Upper lobe of right lung (tissue), 1 donor: ENCODE measurements around the gene DDO. TPM values are rescaled to one million over a fixed set of nuclear protein-coding genes. Genes with fewer than 3 reads are reported as not detected.

ENCODE experiments used
- ATAC-seq: fragments of 200-7000 bp; cut with Tn5 transposase; one replicate; pipeline ENCODE4 v1.9.1; 2020; ENCODE audit warnings: mild to moderate bottlenecking, moderate library complexity
- DNase-seq: peaks from one replicate; pipeline ENCODE4 v3.0.0-alpha.2; 2020
- H3K27ac ChIP-seq: fragments of 200-600 bp; one replicate; pipeline ENCODE4 v1.8.0; 2022
- H3K27me3 ChIP-seq: fragments of 200-600 bp; one replicate; pipeline ENCODE4 v1.8.0; 2022; ENCODE audit warnings: mild to moderate bottlenecking
- H3K36me3 ChIP-seq: fragments of 200-600 bp; one replicate; pipeline ENCODE4 v1.8.0; 2022
- H3K4me1 ChIP-seq: fragments of 200-600 bp; one replicate; pipeline ENCODE4 v1.8.0; 2022
- H3K4me3 ChIP-seq: fragments of 200-600 bp; one replicate; pipeline ENCODE4 v1.8.0; 2022; ENCODE audit warnings: mild to moderate bottlenecking
- H3K9me3 ChIP-seq: fragments of 200-600 bp; one replicate; pipeline ENCODE4 v1.8.0; 2022
- CTCF ChIP-seq: fragments of 200-600 bp; IDR thresholded peaks from one replicate; pipeline ENCODE4 v1.8.0; 2022; ENCODE audit warnings: antibody characterized with exemption
- intact Hi-C: fragments of 100-400 bp; cut with DNase I; formaldehyde crosslinking; loops from one replicate; pipeline ENCODE4 v1.11.0; 2022
- total RNA-seq: library from RNA; stranded (reverse); fragmentation: NEBNext Ultra II Directional; extraction: Animal tissue kit (Norgen Biotek cat#: 25700); gene quantifications from one replicate; pipeline ENCODE4 v1.2.1, GENCODE V29; 2021
- donor health status: DM: no; HTN: yes; CAD: no; lungs with severe emphysema.

DDO gene
- total RNA-seq, 1 donor from 2014 or later = 7.1 TPM

GRCh38 chr6:110355727-110356126, 59.6 kb downstream of the DDO start:
- peaks cover 5% of the 10 kb centered on the region for H3K4me1 ChIP-seq
- H3K27ac ChIP-seq = no peak overlapping the region
- no peak overlapping the region for H3K4me3 ChIP-seq
- H3K9me3 ChIP-seq = no peaks in the 10 kb centered on the region
- intact Hi-C loops = no loop called here
- no peaks in the 10 kb centered on the region for H3K36me3 ChIP-seq
- ATAC-seq (no peak), DNase-seq (no peak)
- no peak for TF ChIP-seq CTCF
- H3K27me3 ChIP-seq = peaks cover 7% of the 10 kb centered on the region

GRCh38 chr6:110355022-110355421, 60.4 kb downstream of the DDO start:
- no peak for ATAC-seq
- no peak overlapping the region for H3K4me3 ChIP-seq
- peaks cover 5% of the 10 kb centered on the region for H3K4me1 ChIP-seq
- peaks cover 7% of the 10 kb centered on the region for H3K27me3 ChIP-seq
- H3K36me3 ChIP-seq = no peaks in the 10 kb centered on the region
- no peaks in the 10 kb centered on the region for H3K9me3 ChIP-seq
- no peak for TF ChIP-seq CTCF
- intact Hi-C loops = no loop called here
- DNase-seq = no peak
- no peak overlapping the region for H3K27ac ChIP-seq

- no peak for DNase-seq
- no peak for TF ChIP-seq CTCF
- intact Hi-C loops = no loop called here
- Histone ChIP-seq H3K4me1 (peaks cover 5% of the 10 kb centered on the region), H3K27me3 (peaks cover 7% of the 10 kb centered on the region), H3K27ac (no peak overlapping the region), H3K4me3 (no peak overlapping the region), H3K9me3 (no peaks in the 10 kb centered on the region), H3K36me3 (no peaks in the 10 kb centered on the region)
- ATAC-seq = no peak
These were observed 61.2 kb downstream of the DDO start for GRCh38 chr6:110354153-110354552.

- Histone ChIP-seq H3K27me3 (peaks cover 7% of the 10 kb centered on the region), H3K4me3 (no peak overlapping the region), H3K9me3 (no peaks in the 10 kb centered on the region), H3K4me1 (peaks cover 5% of the 10 kb centered on the region), H3K36me3 (no peaks in the 10 kb centered on the region), H3K27ac (peak overlapping the region; percentile 20)
- no peak for ATAC-seq
- no peak for TF ChIP-seq CTCF
- intact Hi-C loops = no loop called here
- DNase-seq = no peak
These were observed 61.8 kb downstream of the DDO start for GRCh38 chr6:110353457-110354001.

GRCh38 chr6:110352563-110353262, 62.7 kb downstream of the DDO start:
- DNase-seq (no peak), ATAC-seq (no peak)
- Histone ChIP-seq H3K27ac (peak overlapping the region; percentile 20), H3K9me3 (no peaks in the 10 kb centered on the region), H3K36me3 (no peaks in the 10 kb centered on the region), H3K4me3 (no peak overlapping the region), H3K4me1 (peaks cover 5% of the 10 kb centered on the region), H3K27me3 (peaks cover 7% of the 10 kb centered on the region)
- TF ChIP-seq CTCF = no peak
- intact Hi-C loops = no loop called here
